ENCODE measurements around the gene PNPLA7.

The PNPLA7 gene

DNA sequence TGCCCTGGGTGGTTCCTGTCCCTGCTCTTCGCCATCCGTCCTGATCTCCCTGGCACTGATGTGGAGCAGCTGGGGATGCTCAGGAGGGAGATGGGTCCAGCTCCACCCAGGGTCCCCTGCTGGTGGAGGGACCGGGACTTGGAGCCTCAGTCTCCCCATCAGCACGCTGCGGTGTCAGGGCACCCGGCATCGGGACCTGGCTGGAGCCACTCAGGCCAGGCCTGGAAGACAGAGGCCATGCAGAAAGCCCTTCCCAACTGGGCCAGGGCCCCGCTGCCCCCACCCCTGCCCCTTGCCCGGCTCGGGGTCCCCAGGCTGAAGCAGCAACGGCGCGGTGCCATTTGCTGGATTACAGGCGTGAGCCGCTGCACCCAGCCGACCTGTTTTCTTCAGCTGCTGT, 50.8 kb downstream of the PNPLA7 start:
- TF ChIP-seq, protein P1, sequence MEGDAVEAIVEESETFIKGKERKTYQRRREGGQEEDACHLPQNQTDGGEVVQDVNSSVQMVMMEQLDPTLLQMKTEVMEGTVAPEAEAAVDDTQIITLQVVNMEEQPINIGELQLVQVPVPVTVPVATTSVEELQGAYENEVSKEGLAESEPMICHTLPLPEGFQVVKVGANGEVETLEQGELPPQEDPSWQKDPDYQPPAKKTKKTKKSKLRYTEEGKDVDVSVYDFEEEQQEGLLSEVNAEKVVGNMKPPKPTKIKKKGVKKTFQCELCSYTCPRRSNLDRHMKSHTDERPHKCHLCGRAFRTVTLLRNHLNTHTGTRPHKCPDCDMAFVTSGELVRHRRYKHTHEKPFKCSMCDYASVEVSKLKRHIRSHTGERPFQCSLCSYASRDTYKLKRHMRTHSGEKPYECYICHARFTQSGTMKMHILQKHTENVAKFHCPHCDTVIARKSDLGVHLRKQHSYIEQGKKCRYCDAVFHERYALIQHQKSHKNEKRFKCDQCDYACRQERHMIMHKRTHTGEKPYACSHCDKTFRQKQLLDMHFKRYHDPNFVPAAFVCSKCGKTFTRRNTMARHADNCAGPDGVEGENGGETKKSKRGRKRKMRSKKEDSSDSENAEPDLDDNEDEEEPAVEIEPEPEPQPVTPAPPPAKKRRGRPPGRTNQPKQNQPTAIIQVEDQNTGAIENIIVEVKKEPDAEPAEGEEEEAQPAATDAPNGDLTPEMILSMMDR (IDR thresholded peaks at IDR 0.05; ENCODE audit: low read depth, low read length): no peak
- no peak overlapping the region for H3K4me3 ChIP-seq (ENCODE audit: low read depth, low read length)

DNA sequence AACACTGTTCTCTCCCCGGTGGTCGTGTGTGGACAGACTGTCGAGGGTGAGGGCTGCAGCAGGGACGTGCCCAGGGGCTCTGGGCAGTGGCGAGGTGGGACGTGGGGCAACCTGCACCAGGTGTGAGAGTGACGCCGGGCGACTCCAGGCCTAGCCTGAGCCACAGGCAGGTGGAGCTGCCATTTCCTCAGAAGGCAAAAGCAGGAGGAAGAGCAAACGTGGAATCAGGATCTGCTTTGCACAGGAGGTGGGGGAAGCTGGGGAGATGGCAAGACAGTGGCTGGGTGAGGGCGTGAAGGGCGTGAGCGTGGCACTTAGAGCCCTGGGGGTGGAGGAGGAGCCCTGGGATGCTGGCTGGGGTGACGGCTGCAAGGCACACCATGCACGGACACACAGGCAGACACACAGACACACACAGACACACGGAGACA, 51.5 kb downstream of the PNPLA7 start:
- TF ChIP-seq, protein P1 (IDR thresholded peaks at IDR 0.05; ENCODE audit: low read depth, low read length): no peak
- H3K4me3 ChIP-seq (ENCODE audit: low read depth, low read length): no peak overlapping the region

DNA sequence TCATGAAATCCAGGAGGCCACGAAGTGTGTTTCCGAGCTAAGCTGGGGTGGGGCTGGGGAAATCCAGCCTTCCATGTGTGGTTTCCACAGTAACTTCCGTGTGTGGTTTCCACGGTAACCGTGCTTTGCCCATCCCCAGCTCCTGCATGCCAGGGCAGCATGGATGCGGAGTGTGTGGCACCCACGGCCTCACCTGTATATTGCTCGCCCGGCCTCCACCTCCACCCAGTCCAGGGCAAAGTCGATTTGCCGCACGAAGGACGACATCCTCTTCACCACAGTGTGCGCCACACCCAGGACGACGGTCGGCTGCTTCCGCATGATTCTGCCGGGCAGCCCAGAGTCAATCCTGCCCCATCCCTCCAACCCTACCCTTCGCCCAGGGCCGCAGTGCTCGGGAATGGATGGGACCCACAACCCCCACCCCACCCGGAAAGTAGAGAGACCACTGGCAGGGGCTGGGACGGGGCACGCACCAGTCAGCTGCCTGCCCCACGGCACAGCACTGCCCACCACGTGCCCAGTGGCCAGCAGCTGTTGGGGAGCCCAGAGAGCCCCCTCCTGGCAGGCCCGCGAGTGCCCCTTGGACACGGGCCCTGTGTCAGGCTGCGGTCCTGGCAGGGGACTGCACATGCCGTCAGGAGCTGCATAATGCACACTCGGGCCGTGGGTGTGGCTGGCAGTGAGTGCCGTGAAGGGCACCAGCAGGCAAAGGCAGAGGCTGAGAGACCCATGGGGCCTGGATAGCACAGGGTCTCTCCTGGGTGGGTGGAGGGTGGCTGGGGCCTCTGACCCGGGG, 52.1 kb downstream of the PNPLA7 start:
- TF ChIP-seq, protein P1 (IDR thresholded peaks at IDR 0.05; ENCODE audit: low read depth, low read length): no peak
- no peak overlapping the region for H3K4me3 ChIP-seq (ENCODE audit: low read depth, low read length)

DNA sequence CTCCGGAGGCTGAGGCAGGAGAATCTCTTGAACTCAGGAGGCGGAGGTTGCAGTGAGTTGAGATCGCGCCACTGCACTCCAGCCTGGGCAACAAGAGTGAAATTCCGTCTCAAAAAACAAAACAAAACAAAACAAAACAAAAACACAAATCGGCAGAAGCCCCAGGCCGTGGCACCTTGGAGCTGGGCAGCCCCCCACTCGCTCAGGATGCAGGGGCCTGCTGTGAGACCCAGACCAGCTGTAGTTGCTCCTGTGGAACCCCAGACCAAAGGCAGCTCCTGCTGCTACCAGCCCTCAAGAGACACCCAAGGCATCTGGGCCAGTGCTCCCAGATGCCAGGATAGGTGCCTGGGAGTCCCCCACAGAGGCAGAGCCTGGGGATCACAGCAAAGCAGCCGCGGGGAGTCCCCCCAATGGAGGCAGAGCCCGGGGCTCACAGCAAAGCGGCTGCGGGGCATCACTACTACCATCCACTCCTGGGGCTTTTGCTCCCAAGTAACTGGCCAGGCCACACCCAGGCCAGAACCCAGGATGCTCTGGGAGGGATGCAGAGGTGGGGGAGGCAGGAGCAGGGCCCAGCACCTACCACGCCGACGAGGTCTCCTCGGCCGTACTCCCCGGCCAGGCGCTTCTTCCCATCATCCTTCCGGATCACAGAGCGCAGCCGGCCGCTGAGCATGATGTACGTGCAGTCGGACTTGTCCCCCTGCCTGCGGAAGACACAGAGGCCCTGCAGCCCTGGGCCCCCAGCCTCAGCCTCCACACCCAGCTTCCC, 53.4 kb downstream of the PNPLA7 start:
- H3K4me3 ChIP-seq (ENCODE audit: low read depth, low read length): no peak overlapping the region
- TF ChIP-seq, protein P1 (IDR thresholded peaks at IDR 0.05; ENCODE audit: low read depth, low read length): no peak

DNA sequence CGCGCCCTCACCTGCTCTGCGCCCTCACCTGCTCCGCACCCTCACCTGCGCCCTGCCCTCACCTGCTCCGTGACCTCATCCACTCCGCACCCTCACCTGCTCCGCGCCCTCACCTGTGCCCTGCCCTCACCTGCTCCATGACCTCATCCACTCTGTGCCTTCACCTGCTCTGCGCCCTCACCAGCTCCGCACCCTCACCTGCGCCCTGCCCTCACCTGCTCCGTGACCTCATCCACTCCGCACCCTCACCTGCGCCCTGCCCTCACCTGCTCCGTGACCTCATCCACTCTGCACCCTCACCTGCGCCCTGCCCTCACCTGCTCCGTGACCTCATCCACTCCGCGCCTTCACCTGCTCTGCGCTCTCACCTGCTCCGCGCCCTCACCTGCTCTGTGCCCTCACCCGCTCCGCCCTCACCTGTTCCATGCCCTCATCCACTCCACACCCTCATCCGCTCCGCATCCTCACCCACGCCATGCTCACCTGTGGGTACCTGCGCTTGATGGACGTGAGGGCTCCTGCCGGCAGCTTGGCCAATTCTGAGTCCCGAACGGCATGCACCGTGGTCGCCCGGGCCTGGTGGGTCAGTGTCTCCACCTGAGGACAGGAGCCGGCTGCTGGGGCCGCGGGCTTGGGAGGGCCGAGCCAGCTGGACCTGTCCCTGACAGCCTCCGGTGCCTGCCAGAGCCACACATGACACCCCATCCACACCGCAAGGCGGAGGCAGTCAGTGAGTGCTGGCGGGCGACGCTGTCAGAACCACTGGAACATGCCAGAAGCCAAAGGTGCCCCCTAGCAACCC, 55.5 kb downstream of the PNPLA7 start:
- no peak overlapping the region for H3K4me3 ChIP-seq (ENCODE audit: low read depth, low read length)
- TF ChIP-seq, protein P1 (IDR thresholded peaks at IDR 0.05; ENCODE audit: low read depth, low read length): no peak

DNA sequence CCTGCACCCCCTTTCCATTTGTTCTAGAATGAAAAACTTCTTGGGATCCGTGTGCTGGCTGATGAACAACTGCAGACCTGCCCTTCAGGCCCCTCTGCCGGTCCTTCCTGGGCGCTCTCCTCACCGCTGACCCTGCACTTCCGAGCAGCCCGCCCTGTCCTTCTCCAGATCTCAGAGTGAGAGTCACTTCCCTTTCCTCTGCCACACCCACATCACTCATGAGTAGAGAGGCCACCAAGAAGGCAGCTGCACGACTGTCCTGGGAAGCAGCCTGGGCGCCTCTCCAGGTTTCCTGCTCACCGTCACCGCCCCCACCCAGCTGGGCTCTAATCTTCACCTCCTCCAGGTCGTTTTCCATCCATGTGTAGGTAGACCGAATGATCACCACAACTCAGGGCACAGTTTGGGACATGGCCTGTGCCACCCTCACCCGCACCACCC, 56.1 kb downstream of the PNPLA7 start:
- TF ChIP-seq, protein P1 (IDR thresholded peaks at IDR 0.05; ENCODE audit: low read depth, low read length): no peak

More for the DNA sequence above, 56.1 kb downstream of the PNPLA7 start:
- H3K4me3 ChIP-seq (ENCODE audit: low read depth, low read length): no peak overlapping the region
